GM18526 (cell line): ENCODE measurements around the gene GALNT14.

ENCODE experiments used
- POLR2A ChIP-seq: IDR thresholded peaks from 3 replicates; pipeline ENCODE4 v1.6.1; 2011; ENCODE audit not compliant: insufficient read length; ENCODE audit errors: extremely low read depth

Gene GALNT14

DNA sequence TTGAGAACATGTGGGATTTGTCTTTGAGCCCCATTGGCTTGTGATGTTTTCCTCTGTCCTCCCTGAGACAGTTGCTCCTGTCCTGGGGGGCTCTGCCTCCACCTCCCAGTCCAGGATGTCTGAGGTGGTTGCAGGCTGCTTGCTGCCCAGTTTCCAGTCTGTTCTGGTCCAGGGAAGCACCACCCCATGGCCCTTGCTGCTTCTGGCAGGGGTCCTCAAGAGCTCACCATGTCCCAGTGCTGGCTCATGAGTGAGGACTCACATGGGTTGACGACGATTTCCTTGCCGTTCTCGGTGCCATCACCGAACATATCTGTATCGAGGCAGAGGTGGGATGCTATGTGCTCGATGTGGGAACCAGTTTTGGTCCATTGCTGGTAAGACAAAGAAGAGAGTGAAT lies 227.6 kb downstream of the GALNT14 start:
- no peak for TF ChIP-seq POLR2A

DNA sequence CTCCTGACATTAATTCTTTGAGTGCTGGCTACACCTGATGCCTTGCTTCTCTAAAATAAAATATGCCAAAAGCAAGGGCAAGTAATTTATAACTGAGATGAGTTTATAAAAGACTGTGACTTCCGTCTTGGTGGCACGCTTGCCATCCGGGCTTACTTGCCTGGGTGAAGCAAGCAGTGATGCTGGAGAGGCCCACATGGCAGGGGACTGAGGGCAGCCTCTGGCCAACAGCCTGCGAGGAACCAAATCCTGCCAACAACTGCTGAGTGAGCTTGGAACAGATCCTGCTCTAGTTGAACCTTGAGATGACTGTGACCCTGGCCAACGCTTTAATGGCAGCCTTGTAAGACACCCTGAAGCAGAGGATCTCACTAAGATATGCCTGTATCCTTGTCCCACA lies 234.9 kb downstream of the GALNT14 start:
- TF ChIP-seq POLR2A: no peak

DNA sequence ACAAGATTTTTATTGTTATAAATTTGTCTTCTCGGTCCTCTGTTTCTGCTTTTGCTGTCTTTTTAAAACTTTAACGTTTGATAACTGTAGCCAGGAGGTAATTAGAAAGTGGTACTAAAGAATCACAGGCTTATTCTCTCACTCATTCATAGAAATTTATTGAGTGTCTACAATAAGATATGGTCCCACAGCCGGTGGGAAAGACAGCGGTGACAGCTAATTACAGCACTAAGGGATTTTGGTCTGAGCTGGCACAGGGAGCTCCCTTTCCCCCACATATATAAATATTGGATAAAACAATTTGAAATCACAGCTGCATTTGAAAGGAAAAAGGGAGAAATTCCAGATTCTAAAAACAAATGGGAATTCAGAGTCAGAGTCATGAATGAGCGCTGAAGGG lies 237.9 kb downstream of the GALNT14 start:
- no peak for TF ChIP-seq POLR2A

DNA sequence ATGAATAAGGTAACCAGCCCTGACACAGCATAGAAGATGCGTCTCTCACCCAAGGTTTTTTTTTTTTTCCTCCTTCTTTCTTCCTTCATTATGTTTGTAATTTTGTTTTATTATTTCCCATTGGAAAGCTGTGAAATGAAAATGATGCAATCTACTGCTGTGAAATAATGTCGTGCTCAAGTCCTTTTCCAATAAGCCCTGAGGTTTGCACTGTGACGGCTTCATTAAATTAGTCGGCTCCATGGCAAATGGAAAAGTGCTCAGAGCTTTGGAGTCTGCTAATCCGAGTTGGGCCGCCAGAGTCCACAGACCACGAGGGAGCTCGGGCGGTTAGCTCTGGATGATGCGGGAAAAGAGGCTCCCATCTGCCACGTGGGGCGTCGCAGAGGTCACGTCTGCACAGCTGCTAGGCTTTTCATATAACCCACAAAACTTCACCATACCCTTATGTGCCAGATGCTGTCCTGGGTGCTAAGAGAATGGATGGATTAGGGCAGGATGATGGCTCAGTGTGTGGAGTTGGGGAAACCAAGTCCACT lies 238.7 kb downstream of the GALNT14 start:
- TF ChIP-seq POLR2A: no peak

DNA sequence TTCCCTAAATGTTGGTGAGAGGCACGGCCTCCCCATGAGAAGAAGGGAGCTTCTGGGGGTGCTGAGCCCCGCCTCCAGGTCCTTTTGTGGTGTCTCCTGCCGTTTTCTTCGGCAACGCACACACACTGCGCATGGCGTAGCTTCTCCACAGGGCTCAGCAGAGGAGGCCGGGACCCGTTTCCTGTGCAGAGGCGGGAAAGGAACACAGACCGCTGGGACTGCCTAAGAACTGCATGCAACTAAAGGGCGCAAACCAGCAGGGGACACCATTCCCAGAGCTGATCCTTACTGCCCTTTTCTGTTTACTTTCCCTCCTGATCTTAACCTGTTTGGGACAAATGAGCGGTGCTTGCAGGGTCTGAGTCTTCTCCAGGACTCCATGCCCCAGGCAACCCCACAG lies 240.7 kb downstream of the GALNT14 start:
- TF ChIP-seq POLR2A: no peak

DNA sequence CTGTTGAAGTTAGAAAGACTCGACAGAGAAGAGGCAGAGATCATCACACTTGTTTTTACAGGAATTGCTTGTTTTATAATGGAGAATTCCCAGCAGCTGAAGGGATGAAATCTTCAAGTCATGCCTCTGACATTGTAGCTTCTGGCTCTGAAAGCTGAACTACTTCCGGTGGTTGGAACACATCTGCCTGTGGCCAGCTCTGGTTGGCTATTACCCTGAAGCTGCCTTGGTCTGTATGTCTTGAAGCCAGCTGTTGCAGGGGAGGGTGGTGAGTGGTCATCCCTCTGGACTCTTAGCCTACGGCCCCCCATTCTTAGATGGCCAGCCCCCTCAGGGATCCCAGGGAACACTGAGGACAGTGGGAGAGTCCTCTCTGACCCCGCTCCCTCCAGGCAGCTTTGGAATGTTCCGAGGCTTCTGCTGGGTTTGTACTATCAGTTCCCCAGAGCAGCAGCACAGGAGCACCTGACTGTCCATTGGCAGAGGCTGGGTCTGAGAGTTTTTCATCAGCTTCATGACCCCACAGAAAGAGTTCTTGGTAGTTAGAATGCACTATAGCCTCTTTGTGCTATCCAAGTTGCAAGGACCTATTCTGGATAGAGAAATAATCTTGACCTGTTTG lies 243.6 kb downstream of the GALNT14 start:
- TF ChIP-seq POLR2A: no peak

DNA sequence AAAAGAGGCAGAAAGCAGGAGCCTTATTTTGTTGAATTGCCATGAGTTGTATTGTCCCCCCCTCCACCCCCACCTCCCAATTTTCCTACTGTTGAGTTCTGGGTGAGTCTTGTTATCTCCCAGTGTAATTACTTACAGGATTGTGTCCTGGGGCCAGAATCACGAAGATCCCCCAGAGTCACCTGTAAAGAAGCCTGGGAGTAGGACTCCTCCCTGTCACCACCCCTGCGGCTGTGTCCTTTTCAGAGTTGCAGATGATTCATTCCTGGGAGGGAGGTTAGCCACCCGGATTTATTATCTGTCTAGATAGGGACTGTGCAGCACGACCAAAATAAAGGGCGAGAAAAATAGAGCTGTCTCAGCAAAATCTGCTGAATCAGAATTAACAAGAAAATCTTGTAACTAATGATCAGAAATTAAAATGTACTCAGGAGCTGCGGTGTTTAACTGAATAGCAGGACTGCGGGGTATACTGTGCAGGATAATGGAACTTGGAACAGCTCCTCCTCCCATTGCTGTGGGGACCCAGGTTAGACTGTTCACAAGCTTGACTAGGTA lies 249.3 kb downstream of the GALNT14 start:
- TF ChIP-seq POLR2A: no peak

DNA sequence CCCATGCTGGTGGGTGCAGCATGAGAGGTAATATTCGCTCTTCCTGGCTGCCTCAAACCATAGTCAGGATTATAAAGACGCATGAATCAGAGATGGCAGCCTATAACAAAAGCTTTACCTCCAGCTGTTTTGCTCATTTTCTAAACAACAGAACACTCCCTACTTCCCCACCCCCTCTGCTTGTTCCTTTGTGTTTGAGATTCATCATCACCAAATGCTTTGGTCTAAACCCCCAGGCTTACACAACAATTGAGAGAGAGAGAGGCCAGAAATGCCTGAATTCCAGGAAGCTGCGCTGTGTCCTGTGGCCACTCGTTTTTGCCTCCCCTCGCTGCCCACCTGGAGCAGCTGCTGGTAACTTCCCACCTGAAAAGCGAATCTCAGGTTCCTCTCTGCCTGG lies 252.2 kb downstream of the GALNT14 start:
- no peak for TF ChIP-seq POLR2A

DNA sequence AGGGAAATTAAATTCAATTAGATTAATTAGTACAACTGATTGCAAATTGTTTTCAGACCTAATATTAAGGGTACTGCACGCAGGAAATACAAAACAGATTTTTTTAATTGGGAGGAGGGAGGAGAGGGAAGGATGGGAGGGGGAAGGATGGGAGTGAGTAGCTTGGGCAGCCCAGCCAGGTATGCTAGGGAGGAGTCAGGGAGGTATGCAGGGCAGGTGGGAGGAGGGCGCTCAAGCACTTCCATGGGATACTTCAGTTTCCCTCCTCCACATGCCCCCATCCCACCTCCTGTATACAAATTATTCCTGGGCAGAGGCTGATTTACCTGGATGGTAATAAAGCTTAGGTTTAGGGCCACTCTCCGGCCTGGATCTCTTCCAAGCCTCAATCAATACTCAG lies 254.4 kb downstream of the GALNT14 start:
- TF ChIP-seq POLR2A: no peak

DNA sequence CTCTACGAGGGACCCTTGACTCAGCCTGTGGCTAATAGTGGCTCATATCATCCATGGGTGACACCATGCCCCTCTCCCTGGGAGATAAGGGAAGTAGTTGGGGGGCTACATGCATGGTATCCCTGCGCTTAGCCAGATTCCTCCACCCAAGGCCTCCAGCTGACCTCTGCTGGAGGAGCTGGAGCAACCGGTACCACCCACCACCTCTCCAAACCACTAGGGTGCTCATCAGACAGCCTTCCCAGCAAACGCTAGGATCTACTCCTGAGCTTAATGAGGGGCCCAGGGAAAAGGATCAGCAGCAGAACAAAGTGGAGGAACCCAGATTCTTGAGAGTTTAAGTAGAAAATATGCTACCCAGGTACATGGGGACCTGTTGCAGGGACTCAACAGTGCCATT lies 255.1 kb downstream of the GALNT14 start:
- TF ChIP-seq POLR2A: no peak

DNA sequence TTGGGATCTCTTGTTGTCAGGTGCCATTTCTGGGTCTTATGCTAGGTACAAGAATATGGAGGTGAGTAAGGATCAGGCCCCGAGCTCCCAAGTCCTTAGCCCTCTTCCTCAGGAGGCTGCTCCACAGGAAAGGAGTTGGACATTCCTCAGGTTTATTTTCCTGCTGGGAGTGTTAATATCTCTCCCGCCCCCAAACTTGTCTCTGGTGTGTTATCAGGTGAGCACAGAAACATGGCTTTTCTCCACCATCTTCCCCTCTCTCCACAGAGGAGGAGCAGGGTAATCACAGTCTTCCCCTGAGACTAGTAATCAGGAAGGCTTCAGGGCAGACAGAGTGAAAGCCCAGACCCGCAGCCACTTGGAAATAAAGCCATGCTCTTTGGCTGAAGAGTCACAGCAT lies 257.7 kb downstream of the GALNT14 start:
- TF ChIP-seq POLR2A: no peak

DNA sequence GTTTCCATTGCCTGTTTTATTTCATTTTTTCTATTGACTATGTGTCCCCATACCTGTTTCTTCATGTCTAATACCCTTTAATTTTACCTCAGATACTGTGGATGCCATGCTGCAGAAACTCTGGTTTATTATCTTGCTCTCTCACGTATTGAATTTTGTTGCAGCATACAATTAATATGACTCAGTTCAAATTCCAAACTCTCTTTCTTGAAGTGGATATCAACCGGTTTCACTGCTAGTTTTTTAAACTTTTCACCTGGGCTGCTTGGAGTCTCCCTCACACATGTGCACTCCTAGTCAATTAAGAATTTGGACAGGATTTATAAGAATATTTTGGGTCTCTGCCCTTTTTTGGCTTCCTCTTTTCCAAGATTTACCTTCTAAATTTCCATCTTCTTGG lies 260.4 kb downstream of the GALNT14 start:
- TF ChIP-seq POLR2A: no peak

DNA sequence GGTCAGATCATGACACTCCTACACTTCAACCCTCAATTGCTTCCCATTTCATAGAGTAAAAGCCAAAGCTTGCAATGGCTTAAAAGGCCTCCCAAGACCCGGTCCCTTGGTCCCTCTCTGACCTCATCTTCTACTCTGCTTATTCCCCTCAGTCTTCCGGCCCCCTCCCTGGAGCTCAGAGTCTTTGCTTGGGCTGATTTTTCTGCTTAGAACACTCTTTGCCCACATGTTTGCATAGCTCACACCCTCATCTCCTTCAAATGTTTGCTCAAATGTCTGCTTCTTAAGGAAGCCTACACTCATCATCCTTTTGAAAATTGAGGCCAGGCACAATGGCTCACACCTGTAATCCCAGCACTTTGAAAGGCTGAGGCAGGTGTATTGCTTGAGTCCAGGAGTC lies 265.4 kb downstream of the GALNT14 start:
- no peak for TF ChIP-seq POLR2A

DNA sequence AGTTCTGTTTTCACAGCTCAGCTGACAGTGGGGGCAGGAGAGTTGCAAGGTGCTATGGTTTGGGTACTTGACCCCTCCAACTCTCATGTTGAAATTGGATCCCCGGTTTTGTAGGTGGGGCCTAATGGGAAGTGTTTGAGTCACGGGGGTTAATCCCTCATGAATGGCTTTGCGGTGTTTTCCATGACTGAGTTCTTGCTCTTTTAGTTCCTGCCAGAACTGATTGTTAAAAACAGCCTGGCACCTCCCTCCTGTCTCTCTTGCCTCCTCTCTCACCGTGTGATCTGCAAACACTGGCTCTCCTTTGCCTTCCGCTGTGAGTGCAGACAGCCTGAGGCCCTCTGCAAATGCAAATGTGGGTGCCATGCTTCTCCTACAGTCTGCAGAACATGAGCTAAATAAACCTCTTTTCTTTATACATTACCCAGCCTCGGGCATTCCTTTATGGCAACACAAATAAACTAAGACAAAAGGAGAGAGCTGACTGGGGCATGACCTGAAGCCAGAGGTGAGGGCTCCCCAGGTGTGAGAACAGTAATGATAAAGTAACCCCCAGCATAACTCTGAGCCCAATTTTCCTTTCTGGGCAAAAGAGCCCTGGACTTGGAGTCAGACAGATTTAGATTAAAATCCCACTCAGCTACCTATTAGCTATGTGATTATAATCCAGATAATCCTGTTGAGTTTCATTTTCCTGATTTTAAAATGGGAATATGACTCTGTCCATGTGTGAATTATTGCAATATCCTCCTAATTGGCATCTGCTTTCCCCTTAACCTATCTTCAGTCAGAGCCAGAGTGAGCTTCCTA lies 266.1 kb downstream of the GALNT14 start:
- no peak for TF ChIP-seq POLR2A

DNA sequence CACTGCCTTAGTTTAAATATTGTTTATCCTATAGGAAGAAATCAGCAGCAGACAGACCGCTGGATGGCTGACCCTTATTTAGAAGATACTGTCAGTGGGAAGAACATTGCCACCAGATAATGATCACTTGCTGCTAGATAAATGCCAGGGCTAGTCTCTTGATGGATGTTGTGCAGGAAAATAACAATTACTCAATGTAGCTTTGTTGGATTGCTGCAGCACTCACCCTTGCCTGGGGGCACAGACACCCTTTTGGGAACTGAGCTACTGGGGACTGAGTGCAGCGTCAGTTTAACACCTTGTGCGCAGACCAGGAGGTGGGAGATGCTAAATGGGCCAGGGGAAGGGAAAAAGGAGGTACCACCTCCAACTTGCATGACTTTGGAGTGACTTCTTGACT lies 266.8 kb downstream of the GALNT14 start:
- no peak for TF ChIP-seq POLR2A

DNA sequence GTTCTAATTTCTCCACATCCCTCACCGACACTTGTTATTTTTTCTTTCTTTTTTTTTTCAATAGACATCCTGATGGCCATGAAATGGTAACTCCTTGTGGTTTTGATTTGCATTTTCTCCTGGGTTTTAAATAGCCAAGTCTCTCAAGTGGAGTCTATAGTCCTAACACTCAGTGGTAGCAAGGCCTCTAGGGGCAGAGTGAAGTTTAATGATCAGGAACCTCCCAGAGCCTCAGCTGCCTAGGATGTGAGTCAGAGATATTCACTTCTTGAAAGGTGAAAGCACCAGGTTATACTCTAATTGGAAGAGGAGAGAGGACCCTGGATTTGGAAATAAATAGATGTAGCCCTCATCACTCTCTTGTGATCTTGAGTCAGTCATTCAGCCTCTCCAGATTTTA lies 268.3 kb downstream of the GALNT14 start:
- TF ChIP-seq POLR2A: no peak
